Limb (tissue), 2 donors: ENCODE data around the gene HSPBP1.
"Not testable (repeated sequence)": the region's sequence is repeated elsewhere in the genome, so short reads cannot be mapped to it uniquely, and the experiment has no call there.

ENCODE experiments used
- DNase-seq, 2 donors: peaks; one replicate each; pipeline ENCODE4 v3.0.0-alpha.2; 2016; ENCODE audit errors: extremely low spot score in 2 of 2

HSPBP1 gene

DNA sequence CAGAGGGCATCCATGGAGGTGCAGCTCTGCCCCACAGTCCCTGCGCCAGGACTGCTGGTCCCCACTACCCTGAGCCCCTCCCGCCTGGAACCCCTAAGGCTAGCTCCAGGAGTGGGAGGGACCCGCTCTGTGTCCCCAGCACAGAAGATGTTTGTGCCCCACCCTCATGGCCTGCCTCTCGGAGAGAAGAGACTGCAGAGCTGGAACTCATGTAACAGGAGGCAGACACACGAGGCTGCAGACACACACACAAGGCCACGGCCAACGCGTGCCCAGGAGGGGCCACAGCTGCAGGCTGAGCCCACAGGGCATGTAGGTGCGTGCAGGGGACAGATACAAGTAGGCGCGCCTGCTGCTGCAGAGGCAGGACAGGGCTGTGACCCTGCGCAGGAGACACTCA, 40.9 kb downstream of the HSPBP1 start:
- DNase-seq: no peak

DNA sequence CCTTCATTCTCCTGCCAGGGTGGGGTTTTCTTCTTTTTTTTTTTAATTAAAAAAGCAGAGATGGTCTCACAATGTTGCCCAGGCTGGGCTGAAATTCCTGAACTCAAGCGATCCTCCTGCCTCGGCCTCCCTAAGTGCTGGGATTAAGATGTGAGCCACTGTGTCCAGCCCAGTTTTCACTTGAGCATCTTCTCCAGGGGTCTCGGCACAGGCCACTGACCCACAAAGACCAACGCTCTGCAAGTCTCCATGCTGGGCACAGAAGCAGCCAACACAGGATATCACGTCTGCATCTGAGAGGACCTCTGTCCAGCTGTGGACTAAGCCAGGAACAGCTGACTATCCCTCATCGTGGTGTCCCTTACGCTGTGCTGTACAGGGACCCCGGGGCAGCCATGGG, 41.9 kb downstream of the HSPBP1 start:
- no peak for DNase-seq

DNA sequence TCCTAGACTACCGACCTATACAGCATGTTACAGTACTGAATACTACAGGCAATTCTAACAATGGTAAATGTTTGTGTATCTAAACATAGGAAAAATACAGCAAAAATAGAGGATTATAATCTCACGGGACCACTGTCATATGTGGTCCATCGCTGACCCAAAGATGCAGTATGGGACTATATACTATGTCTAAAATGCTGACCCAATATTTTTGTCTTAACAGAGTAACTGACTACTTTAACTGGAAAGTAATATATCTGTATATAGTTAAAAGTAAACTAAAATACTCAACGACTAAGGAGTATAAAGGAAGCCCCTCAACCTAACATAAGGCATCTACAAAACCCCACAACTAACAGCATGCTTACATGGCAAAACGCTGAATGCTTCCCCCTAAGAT, 46.9 kb downstream of the HSPBP1 start:
- DNase-seq: no peak

DNA sequence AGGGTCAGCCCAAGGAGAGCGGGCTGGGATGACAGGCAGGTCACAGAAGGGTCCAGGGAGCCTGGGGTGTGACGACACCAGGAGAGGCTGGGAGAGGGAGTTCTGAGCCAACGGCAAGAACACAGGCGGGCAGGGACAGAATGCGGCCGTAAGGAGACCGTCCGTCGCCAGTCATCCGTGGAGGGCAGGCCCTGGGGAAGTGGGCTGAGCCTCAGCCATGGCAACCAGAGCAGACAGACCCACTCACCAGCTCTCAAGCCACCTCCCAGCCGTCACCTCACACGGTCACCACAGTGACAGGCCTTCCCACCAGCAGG, 47.7 kb downstream of the HSPBP1 start:
- DNase-seq: no peak

GRCh38 chr19:55231391-55232285, 48.3 kb downstream of the HSPBP1 start:
- DNase-seq: no peak

DNA sequence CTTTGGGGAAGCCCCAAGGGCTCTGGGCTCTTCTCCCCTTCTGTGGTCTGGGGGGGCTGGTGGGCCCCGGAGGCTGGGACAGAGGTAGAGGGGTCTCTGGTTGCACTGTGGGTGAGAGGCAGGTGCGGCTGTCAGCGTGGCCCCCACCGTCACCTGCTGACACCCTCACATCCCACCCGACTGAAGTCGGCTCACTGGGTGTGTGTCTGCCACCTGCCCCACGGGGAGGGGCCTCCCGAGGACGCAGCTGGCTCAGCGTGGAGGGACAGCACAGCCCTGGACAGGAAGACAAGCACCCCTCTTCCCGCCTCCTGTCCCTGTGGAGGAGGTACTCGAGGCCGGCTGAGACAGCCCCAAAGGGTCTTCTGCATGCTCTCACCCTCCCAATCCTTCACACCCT, 49.1 kb downstream of the HSPBP1 start:
- no peak for DNase-seq

- DNase-seq: no peak
These were observed 49.6 kb downstream of the HSPBP1 start for GRCh38 chr19:55230329-55230728.

DNA sequence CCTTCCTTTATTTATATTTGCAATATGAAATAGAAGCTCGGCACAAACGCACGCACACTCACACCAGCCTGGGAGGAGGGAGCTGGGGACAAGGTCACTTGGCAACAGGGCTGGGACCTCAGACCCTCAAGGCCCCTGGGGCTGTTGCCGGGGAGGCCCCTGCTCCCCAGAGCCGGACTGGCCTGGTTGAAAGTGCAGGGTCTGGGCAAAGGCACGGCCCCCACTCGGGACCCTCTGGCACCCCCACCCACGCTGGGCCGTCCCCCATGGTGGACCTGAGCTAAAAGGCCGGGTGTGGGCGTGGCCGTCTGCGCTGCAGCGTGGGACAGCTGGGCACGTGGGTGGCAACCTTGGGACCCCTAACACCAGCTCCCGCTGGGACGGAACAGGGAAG, 50.1 kb downstream of the HSPBP1 start:
- no peak for DNase-seq

- DNase-seq: no peak
These were observed 50.6 kb downstream of the HSPBP1 start for GRCh38 chr19:55229145-55229788.

- no peak for DNase-seq
These were observed 51.4 kb downstream of the HSPBP1 start, which contains the start of gene TMEM86B for GRCh38 chr19:55228403-55229031. Gene TMEM86B, minus strand, starts transcription at chr19:55228763. Its CDS starts 22 bp downstream, at chr19:55228741.

DNA sequence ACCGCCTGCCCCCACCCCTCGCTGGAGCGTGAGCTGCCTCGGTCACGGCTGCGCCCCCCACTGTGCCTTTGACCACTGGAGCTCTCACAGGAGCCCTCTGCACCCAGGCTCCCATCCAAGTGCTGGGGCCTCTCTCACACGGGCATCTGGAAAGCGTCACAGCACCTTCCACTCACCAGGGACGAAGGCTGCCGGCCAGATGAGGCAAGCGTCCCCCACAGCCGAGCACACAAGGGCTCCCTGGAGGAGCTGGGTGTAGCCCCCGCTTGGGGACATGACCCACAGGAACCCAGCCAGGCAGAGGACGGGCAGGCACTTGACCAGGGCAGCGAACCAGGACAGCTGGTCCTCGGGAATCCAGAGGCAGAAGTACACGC, 51.9 kb downstream of the HSPBP1 start:
- no peak for DNase-seq

GRCh38 chr19:55227241-55228014, 52.5 kb downstream of the HSPBP1 start:
- DNase-seq: no peak

- no peak for DNase-seq
These were observed 53.1 kb downstream of the HSPBP1 start for GRCh38 chr19:55226788-55227187.

- DNase-seq: no peak
These were observed 53.6 kb downstream of the HSPBP1 start for GRCh38 chr19:55226273-55226672.

- no peak for DNase-seq
These were observed 54.4 kb downstream of the HSPBP1 start for GRCh38 chr19:55225415-55225958.

DNA sequence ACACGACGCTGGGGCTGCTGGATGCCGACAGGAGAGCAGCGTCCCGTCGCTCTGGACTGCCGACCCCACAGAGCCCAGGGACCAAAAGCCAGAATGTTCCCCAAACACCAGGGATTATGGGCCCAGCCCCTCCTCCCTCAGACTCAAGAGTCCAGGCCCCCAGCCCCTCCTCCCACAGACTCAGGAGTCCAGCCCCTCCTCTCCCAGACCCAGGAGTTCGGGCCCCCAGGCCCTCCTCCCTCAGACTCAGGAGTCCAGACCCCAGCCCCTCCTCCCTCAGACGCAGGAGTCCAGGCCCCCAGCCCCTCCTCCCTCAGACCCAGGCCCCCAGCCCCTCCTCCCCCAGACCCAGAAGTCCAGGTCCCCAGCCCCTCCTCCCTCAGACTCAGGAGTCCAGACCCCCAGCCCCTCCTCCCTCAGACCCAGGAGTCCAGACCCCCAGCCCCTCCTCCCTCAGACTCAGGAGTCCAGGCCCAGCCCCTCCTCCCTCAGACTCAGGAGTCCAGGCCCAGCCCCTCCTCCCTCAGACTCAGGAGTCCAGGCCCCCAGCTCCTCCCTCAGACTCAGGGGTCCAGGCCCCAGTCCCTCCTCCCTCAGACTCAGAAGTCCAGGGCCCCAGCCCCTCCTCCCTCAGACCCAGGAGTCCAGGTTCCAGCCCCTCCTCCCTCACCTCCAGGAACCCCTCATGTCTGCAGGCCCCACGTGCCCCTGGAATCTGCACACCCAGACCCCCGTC, 55.1 kb downstream of the HSPBP1 start:
- DNase-seq: not testable (repeated sequence)

- no peak for DNase-seq
These were observed 55.8 kb downstream of the HSPBP1 start for GRCh38 chr19:55224038-55224665.

DNA sequence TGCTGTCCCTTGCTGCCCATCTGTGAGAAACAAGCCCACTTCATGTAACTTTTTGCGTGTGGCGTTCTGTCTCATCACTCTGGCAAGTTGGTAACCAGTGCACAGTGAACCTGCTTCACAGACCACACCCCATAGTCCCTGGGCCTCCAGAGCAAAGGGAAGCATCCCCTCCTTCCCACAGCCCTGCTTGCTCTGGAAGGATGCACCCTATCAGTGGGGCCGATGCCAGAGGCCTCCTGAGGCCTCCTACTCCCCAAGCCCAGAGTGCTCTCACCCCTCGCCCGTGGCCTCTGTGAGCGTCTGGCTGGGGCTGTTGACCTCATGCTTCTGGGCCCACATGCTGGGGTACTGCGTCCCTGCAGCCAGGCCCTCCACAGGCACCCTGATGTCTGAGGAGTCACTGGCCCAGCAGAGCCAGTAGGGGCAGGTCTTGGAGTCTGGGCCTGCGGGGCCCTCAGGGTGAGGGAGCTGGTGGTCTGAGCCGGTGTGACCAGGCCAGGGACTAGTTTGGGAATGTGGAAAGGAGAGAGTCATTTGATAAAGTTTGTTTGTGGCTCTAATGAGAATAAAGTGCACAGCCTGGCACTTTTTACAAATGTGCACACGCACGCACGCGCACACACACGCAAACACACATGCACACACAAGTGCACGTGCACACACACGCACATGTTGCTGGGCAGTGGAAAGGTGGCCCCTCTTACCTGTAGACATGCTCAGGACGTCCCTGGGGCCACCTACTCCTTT, 56.4 kb downstream of the HSPBP1 start:
- DNase-seq: no peak

DNA sequence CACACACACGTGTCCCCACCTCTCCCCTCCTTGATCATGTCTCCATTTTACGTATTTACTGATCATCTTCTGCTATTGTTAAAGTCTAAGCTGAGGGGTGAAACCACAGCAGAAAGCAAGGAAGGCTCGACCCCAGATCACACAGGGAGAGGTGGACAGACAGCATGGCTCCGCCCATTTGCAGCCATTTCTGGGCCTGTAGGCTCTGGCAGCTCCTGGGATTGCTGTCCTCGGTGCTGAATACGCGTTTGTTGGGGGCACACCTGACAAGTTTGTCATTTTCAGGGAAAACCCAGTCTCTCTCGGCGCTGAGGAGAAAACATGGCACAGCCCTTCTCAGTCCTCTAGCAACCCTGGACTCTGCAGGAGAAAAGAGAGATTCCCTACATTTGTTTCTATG, 59.4 kb downstream of the HSPBP1 start:
- no peak for DNase-seq
